ENCODE results near the gene MCRIP2. TPM values are rescaled to one million over a fixed set of nuclear protein-coding genes. Genes with fewer than 3 reads are reported as not detected.

The MCRIP2 gene
- total and polyA plus RNA-seq, 9 of the 15 experiments (the other 6 are each of a cell fraction or from before 2014, with no cell fraction given) = 0.80 to 120 (median 35.2) TPM

DNA sequence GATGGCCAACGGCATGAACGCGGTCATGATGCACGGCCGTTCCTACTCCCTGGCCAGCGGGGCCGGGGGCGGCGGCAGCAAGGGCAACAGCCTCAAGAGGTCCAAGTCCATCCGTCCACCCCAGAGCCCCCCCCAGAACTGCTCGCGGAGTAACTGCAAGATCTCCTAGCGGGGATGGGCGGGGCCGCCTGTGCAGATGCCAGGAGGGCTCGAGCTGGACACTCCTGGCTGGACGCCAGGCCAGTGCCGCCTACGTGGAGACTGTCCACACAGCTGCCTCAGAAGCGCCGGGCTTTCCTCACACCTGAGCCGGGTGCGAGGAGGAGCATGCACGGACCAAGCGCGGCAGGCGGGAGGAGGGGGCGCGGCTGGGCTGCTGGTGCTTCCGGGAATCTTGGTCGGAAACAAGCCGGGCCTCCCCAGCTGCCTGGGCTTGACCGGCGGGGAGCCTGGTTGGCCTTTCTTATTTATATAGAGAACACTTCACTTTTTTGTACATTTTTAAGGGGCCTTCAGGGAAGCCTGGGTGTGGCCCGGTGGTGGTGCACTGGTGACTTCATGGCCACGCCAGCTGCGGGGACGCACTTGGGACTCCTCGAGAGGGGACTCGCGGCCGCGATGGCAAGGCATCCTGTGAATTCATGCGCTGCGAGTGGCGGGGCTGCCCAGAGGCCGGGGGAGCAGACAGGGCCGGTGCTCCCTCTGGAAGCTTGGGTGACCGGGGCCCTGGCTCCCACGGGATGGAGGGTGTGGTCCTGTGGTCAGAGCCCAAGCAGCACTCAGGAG is 14.0 kb upstream of the MCRIP2 start (continued):
- TF ChIP-seq FOXP4 (CRISPR knock-in tag; IDR thresholded peaks at IDR 0.05; ENCODE audit: borderline replicate concordance) (no peak), MCM5 (IDR thresholded peaks at IDR 0.05; ENCODE audit: low read depth) (no peak), PYGO2 (tag; IDR thresholded peaks at IDR 0.05) (no peak), TAF9B (IDR thresholded peaks at IDR 0.05; ENCODE audit: partially characterized antibody) (no peak), EWSR1 (IDR thresholded peaks at IDR 0.05; ENCODE audit: borderline replicate concordance, low read depth, partially characterized antibody) (no peak), ZNF277 (CRISPR knock-in tag; IDR thresholded peaks at IDR 0.05; ENCODE audit: borderline replicate concordance) (no peak), ZSCAN29 (IDR thresholded peaks at IDR 0.05) (no peak), USF2 (CRISPR knock-in tag; IDR thresholded peaks at IDR 0.05) (no peak), THRAP3 (IDR thresholded peaks at IDR 0.05; ENCODE audit: borderline replicate concordance) (peak; percentile 90; the same call in 1 of the 2 replicates), TARDBP (IDR thresholded peaks at IDR 0.05) (no peak), TOE1 (IDR thresholded peaks at IDR 0.05; ENCODE audit: borderline replicate concordance) (no peak), TOE1 (CRISPR knock-in tag; IDR thresholded peaks at IDR 0.05; ENCODE audit: borderline replicate concordance, low read depth) (no peak), MXI1 (IDR thresholded peaks at IDR 0.05; ENCODE audit: low read depth, low read length) (no peak), MEF2D (tag; conservative IDR thresholded peaks at IDR 0.05; ENCODE audit: low read depth) (no peak), ZNF764 (CRISPR knock-in tag; IDR thresholded peaks at IDR 0.05; ENCODE audit: low read depth) (no peak), ZNF717 (CRISPR knock-in tag; IDR thresholded peaks at IDR 0.05) (no peak)
